HG02852 (cell line): ENCODE results near the gene PCSK1.
A peak's percentile ranks its signal among the peaks of the same experiment; 100 is the strongest.
"Not testable (repeated sequence)": the region's sequence is repeated elsewhere in the genome, so short reads cannot be mapped to it uniquely, and the experiment has no call there.

ENCODE experiments used
- ATAC-seq: cut with Tn5 transposase; IDR thresholded peaks from one replicate; pipeline ENCODE4 v1.9.1; 2021; ENCODE audit warnings: mild to moderate bottlenecking, moderate library complexity; ENCODE audit not compliant: unreplicated experiment

The PCSK1 gene

DNA sequence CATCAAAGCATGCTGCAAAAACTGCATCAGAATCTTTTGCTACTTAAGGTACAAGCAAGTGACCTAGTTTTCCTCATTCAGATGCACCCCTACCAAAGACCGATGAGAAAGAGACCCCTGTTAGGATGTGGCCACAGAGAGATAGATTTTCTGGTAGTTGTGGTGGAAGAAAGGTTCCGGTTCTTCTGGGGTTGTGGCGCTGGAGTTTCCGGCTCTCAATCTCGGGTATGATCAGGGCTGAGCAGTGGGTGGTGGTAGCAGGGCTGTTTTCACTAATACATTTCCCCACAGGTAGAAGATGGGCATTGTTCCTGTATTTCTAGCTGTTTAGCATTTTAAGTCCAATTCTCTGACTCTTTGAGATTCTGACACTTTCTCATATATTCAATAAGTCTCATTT lies 58.4 kb downstream of the PCSK1 start:
- ATAC-seq: no peak

DNA sequence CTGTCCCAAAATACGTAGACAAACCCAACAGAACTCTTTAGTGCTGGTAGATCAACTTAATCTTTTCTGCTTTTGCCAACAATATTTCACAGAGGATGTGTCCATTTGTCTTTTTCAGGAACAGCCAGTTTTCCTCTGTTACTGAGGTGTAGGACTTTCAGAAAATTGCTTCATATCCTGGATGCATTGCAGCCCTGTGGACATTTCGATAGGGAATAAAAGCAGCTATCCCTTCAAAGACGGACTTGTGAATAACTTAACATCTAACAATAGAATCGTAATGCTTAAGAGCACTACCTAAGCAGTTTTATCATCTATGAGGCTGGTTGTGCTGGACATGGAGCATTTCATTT lies 59.7 kb downstream of the PCSK1 start:
- no peak for ATAC-seq

- ATAC-seq: no peak
These were observed 60.2 kb downstream of the PCSK1 start for GRCh38 chr5:96372726-96373380.

GRCh38 chr5:96370976-96371375 lies 62.1 kb downstream of the PCSK1 start:
- no peak for ATAC-seq

DNA sequence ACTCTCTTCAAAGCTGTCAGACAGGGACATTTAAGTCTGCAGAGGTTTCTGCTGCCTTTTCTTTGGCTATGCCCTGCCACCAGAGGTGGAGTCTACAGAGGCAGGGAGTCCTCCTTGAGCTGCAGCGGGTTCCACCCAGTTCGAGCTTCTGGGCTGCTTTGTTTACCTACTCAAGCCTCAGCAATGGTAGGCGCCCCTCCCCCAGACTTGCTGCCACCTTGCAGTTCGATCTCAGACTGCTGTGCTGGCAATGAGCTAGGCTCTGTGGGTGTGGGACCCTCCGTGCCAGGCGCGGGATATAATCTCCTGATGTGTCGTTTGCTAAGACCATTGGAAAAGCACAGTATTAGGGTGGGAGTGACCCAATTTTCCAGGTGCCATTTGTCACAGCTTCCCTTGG lies 65.7 kb downstream of the PCSK1 start:
- not testable (repeated sequence) for ATAC-seq

DNA sequence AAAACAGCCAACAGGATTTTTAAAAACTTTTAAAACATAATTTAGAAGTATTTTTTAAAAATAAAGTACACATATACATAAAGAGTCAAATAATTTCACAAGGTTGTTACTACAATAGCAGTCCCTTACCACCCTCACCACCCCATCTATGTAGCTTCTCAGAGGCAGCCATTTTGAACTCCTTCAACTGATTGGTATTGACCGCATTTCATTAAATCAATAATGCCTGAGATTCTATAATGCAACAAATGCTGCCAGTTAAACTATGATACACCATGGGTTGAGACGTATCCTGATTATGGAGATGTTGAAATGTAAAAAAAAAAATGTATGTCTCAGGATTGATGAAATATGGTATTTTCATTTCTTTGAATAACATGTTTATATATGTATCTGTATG lies 78.8 kb downstream of the PCSK1 start:
- ATAC-seq: no peak

DNA sequence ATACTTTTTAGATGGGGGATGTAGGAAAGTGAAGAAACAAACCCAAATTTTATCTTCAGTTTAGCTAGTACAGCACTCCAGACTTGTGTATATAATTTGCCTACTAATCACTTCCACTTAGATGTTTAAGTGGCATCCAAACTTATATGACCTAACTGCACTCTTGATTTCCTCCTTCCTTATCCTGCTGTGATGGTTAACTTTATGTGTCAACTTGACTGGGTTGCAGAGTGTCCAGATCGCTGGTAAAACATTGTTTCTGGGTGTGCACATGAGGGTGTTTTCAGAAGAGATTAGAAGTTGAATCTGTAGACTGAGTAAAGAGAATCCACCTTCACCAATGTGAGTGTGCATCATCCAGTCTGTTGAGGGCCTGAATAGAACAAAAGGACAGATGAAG lies 79.8 kb downstream of the PCSK1 start:
- ATAC-seq: no peak

GRCh38 chr5:96350678-96351077 lies 82.4 kb downstream of the PCSK1 start:
- no peak for ATAC-seq

DNA sequence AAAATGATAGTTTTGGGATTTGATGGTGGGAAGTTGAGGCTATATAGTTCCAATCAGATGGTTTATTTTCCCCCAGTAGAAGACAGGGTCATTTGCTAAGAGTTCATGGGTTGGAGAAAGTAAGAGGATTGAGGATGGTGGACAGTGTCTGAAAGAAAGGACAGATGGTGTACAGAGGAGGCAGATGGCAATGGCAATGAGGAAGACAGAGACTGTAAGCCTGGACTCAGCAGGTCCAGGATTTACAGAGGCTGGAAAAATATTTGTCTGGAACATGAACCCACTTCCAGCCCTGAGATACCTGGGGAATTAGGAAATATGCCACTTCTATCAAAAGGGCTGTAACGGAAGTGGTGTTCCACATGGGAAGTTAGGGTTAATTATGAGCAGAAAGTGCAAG lies 84.5 kb downstream of the PCSK1 start:
- no peak for ATAC-seq

GRCh38 chr5:96347502-96348292 lies 85.4 kb downstream of the PCSK1 start:
- no peak for ATAC-seq

GRCh38 chr5:96344678-96345577 lies 88.1 kb downstream of the PCSK1 start:
- peak; percentile 97 for ATAC-seq

DNA sequence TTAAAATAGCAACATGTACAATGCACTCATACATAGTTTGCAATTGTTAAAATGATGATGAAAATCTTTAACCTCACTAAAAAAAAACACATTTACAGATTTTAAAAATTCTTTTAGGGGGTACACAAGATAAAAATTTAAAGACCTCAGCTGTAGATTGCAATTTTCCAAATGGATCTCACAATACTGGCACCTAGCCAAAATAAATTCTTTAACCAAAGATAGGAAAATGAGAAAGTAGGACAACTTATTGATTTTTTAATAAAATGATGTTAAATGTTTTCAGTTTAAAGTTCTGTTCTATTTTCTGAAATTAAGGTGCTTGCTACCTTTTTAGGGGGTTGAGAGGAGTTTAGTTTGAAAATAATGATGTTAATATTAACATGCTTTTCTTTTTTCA lies 90.0 kb downstream of the PCSK1 start:
- ATAC-seq: no peak

DNA sequence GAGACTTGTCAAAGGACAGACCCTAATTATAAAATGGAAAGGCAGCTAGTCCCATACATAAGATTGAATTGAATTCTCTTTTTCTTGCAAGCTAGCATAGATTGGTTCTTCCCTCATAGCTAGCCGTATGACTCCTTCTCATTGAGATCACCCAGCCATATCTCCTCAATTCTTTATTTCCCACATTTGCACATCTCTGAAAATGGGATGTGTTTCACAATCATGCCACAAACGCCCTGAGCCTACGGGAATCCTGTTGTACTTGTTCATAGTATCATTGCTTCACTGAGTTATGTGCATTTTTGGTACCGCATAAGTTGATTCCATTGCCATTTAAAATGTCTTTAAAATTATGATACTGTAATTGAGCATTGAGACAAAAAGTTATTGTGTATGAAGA lies 90.5 kb downstream of the PCSK1 start:
- no peak for ATAC-seq
